ENCODE measurements around the gene AFF4. TPM values are rescaled to one million over a fixed set of nuclear protein-coding genes. Genes with fewer than 3 reads are reported as not detected.

AFF4 gene
- total and polyA plus RNA-seq, 2 of the 4 experiments (the other 2 are of a cell fraction) = 27.3 to 57.2 TPM

GRCh38 chr5:132947671-132948070 lies 15.8 kb downstream of the AFF4 start:
- Histone ChIP-seq H3K4me1 (ENCODE audit: control insufficient read depth, insufficient read depth, low read length) (peaks cover 15% of the 10 kb centered on the region), H3K23ac (ENCODE audit: low read depth, low read length) (no peak overlapping the region), H3K27me3 (ENCODE audit: control insufficient read depth, insufficient read depth, low read length) (no peaks in the 10 kb centered on the region), H3K9ac (ENCODE audit: low read depth, low read length) (no peak overlapping the region), H2BK15ac (ENCODE audit: low read depth, low read length) (no peak overlapping the region), H2BK20ac (ENCODE audit: low read depth, low read length) (no peak overlapping the region), H2AK9ac (replicated peaks; ENCODE audit: low read depth, low read length, poor library complexity) (no peak overlapping the region), H4K20me1 (ENCODE audit: insufficient read depth, low read length) (peaks cover 98% of the 10 kb centered on the region), H3K14ac (replicated peaks; ENCODE audit: low read depth, low read length) (no peak overlapping the region), H3K4me2 (ENCODE audit: low read depth, low read length) (peak overlapping the region; percentile 20; the same call in 1 of the 2 replicates), H3K18ac (ENCODE audit: low read depth, low read length) (no peak overlapping the region; the same call in 1 of the 2 replicates), H3K79me1 (ENCODE audit: low read depth in 1 of 2, low read length in 2 of 2) (peaks cover 8 to 68% of the 10 kb centered on the region in 2 experiments; a peak in 3 of 4 replicates), H2AFZ (replicated peaks; ENCODE audit: low read length, poor library complexity) (no peak overlapping the region), H3K36me3 (ENCODE audit: control insufficient read depth, insufficient read depth, low read length) (peaks cover 3% of the 10 kb centered on the region), H4K5ac (ENCODE audit: low read depth, low read length) (no peak overlapping the region), H3K9me3 (ENCODE audit: control insufficient read depth, insufficient read depth, low read length) (no peaks in the 10 kb centered on the region), H2BK120ac (ENCODE audit: low read depth, low read length) (no peak overlapping the region), H3K4me3 (ENCODE audit: insufficient read depth, low read depth, low read length) (no peak overlapping the region), H3K27ac (ENCODE audit: insufficient read depth, low read length) (peak overlapping the region; percentile 34; the same call in 1 of the 2 replicates), H3K4ac (ENCODE audit: low read depth, low read length) (no peak overlapping the region), H4K91ac (ENCODE audit: insufficient read depth, low read depth, low read length) (no peak overlapping the region), H2BK5ac (ENCODE audit: low read depth, low read length, poor library complexity, severe bottlenecking) (peak overlapping the region; percentile 72), H3K9me1 (ENCODE audit: insufficient read depth, low read length) (peaks cover 28% of the 10 kb centered on the region), H2AK5ac (ENCODE audit: low read depth, low read length) (no peak overlapping the region), H4K8ac (ENCODE audit: low read depth in 2 of 2, low read length in 2 of 2) (no peak overlapping the region), H3K56ac (ENCODE audit: extremely low read depth, insufficient read depth, low read length) (no peak overlapping the region)
- no TSS peak for BruUV-seq (replicated peaks)
- ATAC-seq (ENCODE audit: low read depth) (peak; percentile 40), DNase-seq (peak; percentile 67)
- intact Hi-C loops (cut with micrococcal nuclease) (no loop called here), dilution Hi-C loops (cut with HindIII; ENCODE audit: low sequenced_read_pairs, unreplicated experiment) (no loop called here), in situ Hi-C loops (cut with MboI; ENCODE audit: low sequenced_read_pairs) (no loop called here)
- TF ChIP-seq, protein P1, sequence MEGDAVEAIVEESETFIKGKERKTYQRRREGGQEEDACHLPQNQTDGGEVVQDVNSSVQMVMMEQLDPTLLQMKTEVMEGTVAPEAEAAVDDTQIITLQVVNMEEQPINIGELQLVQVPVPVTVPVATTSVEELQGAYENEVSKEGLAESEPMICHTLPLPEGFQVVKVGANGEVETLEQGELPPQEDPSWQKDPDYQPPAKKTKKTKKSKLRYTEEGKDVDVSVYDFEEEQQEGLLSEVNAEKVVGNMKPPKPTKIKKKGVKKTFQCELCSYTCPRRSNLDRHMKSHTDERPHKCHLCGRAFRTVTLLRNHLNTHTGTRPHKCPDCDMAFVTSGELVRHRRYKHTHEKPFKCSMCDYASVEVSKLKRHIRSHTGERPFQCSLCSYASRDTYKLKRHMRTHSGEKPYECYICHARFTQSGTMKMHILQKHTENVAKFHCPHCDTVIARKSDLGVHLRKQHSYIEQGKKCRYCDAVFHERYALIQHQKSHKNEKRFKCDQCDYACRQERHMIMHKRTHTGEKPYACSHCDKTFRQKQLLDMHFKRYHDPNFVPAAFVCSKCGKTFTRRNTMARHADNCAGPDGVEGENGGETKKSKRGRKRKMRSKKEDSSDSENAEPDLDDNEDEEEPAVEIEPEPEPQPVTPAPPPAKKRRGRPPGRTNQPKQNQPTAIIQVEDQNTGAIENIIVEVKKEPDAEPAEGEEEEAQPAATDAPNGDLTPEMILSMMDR (conservative IDR thresholded peaks at IDR 0.05; ENCODE audit: low read depth, low read length) = no peak
- TF ChIP-seq POLR2A (IDR thresholded peaks at IDR 0.05; ENCODE audit: low read depth, low read length) = no peak
- no peak for TF ChIP-seq BHLHE40 (IDR thresholded peaks at IDR 0.05; ENCODE audit: low read depth, low read length)
- TF ChIP-seq MAZ (IDR thresholded peaks at IDR 0.05; ENCODE audit: borderline replicate concordance, low read depth, low read length) = no peak
- no peak for TF ChIP-seq USF2 (IDR thresholded peaks at IDR 0.05; ENCODE audit: low read depth, low read length)
- TF ChIP-seq, protein P2, sequence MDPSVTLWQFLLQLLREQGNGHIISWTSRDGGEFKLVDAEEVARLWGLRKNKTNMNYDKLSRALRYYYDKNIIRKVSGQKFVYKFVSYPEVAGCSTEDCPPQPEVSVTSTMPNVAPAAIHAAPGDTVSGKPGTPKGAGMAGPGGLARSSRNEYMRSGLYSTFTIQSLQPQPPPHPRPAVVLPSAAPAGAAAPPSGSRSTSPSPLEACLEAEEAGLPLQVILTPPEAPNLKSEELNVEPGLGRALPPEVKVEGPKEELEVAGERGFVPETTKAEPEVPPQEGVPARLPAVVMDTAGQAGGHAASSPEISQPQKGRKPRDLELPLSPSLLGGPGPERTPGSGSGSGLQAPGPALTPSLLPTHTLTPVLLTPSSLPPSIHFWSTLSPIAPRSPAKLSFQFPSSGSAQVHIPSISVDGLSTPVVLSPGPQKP (IDR thresholded peaks at IDR 0.05; ENCODE audit: borderline replicate concordance, low read depth, low read length) = no peak
- TF ChIP-seq SMC3 (IDR thresholded peaks at IDR 0.05; ENCODE audit: low read depth, low read length) = no peak
- CTCF ChIA-PET = interaction anchor here (1.0 kb wide), 1 partner anchor 8 kb away, joined by 5 read pairs; no protein-coding TSS in a partner anchor
- POLR2A ChIA-PET (ENCODE audit: unreplicated experiment) = no interaction called here
- WGBS, 2 experiments (ENCODE audit: extremely low coverage in 2 of 2, insufficient read length in 1 of 2) = no CpG with 5 or more reads among the region's 2 CpGs
